Measurements from ENCODE around the gene KRTAP19-7. TPM values are rescaled to one million over a fixed set of nuclear protein-coding genes. Genes with fewer than 3 reads are reported as not detected.

Gene KRTAP19-7
- total RNA-seq, 1 donor: not detected

DNA sequence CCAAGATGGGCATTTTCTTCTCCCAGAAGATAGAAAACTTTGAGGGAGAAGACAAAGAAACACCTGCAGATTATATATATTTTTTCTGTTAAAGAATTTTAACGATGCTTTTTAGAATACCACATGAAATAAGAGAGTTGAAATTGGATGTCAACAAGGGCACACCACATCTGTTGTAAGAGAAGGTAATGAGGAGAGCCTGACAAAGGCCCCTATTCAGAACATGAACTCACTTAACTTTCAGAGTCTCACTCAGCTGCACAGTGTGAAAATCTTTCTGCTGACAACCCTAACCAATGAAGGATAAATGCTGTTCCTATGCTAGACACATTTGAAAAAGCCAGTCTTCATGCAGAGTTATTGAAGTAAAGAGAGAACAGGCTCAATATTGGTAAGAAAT, 21.8 kb upstream of the KRTAP19-7 start:
- TF ChIP-seq, protein P1, sequence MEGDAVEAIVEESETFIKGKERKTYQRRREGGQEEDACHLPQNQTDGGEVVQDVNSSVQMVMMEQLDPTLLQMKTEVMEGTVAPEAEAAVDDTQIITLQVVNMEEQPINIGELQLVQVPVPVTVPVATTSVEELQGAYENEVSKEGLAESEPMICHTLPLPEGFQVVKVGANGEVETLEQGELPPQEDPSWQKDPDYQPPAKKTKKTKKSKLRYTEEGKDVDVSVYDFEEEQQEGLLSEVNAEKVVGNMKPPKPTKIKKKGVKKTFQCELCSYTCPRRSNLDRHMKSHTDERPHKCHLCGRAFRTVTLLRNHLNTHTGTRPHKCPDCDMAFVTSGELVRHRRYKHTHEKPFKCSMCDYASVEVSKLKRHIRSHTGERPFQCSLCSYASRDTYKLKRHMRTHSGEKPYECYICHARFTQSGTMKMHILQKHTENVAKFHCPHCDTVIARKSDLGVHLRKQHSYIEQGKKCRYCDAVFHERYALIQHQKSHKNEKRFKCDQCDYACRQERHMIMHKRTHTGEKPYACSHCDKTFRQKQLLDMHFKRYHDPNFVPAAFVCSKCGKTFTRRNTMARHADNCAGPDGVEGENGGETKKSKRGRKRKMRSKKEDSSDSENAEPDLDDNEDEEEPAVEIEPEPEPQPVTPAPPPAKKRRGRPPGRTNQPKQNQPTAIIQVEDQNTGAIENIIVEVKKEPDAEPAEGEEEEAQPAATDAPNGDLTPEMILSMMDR (IDR thresholded peaks at IDR 0.05; ENCODE audit: insufficient read depth, low read depth, low read length): no peak
- no peak overlapping the region for H3K4me3 ChIP-seq (ENCODE audit: low read depth, low read length)
- DNase-seq (ENCODE audit: low read depth): no peak

DNA sequence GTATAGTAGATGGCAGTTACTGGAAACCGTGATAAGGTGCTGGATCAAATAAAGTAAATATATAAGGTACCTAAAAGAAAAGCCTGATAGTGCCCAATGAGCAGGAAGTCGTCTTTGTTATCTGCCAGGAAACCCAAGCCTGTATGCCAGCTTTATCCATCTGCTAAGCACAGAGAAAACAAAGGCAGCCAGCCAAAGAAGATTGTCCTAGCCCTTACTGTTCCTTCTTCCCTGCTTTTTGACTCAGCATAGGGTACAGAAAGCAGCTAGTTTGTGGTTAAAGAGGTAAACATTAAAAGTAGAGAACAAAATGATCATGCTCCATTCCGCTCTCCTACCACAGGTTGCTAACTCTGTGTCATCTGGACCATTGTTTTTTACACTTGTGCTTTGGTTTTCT, 19.0 kb upstream of the KRTAP19-7 start:
- H3K4me3 ChIP-seq (ENCODE audit: low read depth, low read length): no peak overlapping the region
- TF ChIP-seq, protein P1 (IDR thresholded peaks at IDR 0.05; ENCODE audit: insufficient read depth, low read depth, low read length): no peak
- no peak for DNase-seq (ENCODE audit: low read depth)

DNA sequence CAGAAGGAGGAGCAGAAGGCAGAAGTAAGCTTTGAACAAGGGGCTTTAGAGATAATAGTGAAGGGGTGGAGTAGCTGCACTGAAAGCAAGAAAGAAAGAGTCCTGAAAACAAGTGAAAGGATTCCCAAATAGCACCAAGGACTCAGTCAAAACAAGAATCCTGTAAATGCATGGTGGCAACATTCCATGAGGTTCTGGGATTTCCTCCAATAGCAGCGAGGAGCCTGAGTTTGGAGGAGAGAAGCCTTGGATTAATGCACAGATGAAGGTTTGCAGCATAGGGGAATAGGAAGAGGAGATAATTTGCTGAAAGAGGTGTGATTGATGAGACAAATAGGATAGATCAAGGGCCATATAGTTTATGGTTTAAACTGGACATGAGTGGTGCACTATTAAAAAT, 18.2 kb upstream of the KRTAP19-7 start:
- TF ChIP-seq, protein P1 (IDR thresholded peaks at IDR 0.05; ENCODE audit: insufficient read depth, low read depth, low read length): no peak
- no peak overlapping the region for H3K4me3 ChIP-seq (ENCODE audit: low read depth, low read length)
- DNase-seq (ENCODE audit: low read depth): no peak

DNA sequence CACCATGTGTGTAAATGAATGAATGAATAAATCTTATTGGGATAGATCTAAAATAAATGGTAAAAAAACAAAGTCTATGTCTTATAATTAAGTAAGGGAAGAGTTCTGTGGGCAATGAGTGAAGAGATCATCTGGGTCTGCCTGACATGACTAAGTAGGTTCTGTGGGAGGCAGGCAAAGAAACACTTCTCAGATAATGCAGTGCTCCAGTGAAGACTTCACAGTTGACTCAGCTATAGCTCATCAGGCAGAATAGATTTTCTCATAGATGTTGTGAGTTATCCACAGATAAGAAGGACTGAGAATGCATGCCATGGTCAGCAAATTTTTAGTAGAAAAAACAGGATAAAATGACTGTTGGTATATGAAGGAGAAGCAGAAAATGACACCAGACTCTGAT, 16.7 kb upstream of the KRTAP19-7 start:
- H3K4me3 ChIP-seq (ENCODE audit: low read depth, low read length): no peak overlapping the region
- DNase-seq (ENCODE audit: low read depth): no peak
- TF ChIP-seq, protein P1 (IDR thresholded peaks at IDR 0.05; ENCODE audit: insufficient read depth, low read depth, low read length): no peak

DNA sequence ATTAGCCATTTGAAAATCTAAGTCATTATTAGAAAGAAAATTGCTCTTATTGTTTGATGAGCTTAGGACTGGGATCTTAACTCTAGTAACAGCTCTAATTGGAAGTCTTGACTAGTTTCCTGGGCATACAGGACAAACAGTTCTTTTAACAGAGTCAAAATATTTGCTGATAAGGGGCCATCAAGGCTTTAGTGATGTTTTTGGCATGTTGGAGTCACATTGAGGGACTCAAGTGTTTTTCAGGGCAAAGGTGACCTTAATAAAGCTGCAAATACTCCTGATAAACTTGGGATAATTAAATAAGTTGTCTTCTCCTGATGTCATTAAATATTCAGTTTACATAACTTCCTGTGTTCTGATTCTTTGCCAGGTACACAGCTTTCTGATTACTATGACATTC, 6.5 kb upstream of the KRTAP19-7 start:
- TF ChIP-seq, protein P1 (IDR thresholded peaks at IDR 0.05; ENCODE audit: insufficient read depth, low read depth, low read length): no peak
- no peak overlapping the region for H3K4me3 ChIP-seq (ENCODE audit: low read depth, low read length)
- DNase-seq (ENCODE audit: low read depth): no peak

DNA sequence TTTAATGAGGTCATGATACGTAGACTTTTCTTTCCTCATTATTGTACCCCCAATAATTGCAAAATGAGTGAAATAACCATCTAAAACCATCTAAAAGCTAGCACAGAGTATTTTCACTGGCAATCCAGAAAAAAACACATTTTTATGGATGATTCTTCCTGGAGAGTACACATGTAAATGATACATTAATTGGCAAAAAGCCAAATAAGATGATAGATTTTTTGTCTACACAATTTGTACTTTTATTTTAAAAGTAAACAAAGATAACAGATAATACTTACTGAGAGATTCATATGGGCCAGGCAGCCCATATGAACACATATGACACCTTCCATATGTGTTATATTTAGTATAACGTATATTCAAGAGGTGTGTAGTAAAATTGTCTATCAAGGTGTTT, 2.5 kb upstream of the KRTAP19-7 start:
- no peak for DNase-seq (ENCODE audit: low read depth)
- TF ChIP-seq, protein P1 (IDR thresholded peaks at IDR 0.05; ENCODE audit: insufficient read depth, low read depth, low read length): no peak

DNA sequence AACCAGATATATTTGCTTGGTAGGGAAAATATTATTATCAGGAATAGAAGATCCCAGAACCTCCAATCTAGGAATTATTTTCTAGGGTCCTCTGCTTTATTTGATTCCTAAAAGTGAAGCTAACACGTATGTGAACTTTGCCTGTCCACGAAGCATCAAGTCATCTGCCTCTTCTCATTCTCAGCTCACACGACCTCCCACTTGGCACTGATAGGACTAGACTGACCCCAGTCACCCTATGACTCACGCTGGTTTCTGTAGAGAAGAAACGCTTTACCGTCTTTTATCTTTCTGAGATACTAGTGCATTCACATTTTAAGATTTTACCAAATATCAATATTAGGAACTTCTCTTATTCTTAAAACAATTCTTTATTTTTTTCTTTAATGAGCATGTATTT, 2.0 kb upstream of the KRTAP19-7 start:
- no peak overlapping the region for H3K4me3 ChIP-seq (ENCODE audit: low read depth, low read length)
- DNase-seq (ENCODE audit: low read depth): no peak
- TF ChIP-seq, protein P1 (IDR thresholded peaks at IDR 0.05; ENCODE audit: insufficient read depth, low read depth, low read length): no peak

More for the DNA sequence above, 2.5 kb upstream of the KRTAP19-7 start:
- H3K4me3 ChIP-seq (ENCODE audit: low read depth, low read length): no peak overlapping the region
